Measurements from ENCODE around the gene PEX10.
A peak's percentile ranks its signal among the peaks of the same experiment; 100 is the strongest.

PEX10 gene

DNA sequence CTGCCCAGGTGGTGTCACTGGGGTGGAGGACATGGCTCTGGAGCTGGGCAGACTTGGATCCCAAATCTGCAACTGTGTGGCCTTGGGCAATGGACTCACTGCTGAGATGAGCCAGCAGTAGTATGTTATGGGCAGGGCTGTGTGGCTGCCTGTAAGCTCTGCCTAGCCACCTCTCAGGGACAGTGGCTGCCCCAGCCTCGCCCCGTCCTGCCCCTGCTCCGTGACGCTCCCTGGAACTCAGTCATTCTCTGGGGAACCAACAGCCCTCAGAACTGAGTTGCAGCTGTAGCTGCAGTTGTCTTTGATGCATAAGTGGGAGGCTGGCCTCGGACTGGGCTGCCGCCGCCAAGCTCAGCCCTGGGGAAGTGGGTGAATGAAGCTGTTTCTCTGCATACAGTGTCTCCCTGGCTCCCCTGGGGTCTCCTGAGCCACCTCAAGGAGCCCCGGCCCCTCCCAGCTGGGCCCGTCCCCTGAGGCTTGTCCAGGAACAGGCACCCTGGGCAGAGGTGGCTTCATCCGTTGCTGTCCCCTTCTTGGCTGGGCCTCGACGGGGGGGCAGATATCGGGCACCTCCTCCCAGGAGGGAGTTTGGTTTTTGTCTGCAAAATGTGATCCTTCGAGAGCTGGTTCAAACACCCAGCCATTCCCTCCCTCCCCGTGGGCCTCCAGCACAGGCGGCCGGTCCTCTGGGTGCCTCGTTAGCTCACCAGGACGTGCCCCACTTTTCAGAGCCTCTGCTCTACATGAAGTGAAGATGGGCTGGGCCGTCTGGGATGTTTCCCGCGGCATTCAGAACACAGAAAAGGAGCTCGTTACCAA is 37.5 kb upstream of the PEX10 start:
- H3K9me3 ChIP-seq (replicated peaks in 1 of 2; ENCODE audit: control insufficient read depth in 2 of 2, insufficient read depth in 1 of 2, low read depth in 1 of 2, low read length in 2 of 2): no peaks in the 10 kb centered on the region
- H3K4me1 ChIP-seq (ENCODE audit: control insufficient read depth in 2 of 2, insufficient read depth in 1 of 2, low read depth in 1 of 2, low read length in 2 of 2): peaks cover 45 to 56% of the 10 kb centered on the region in 2 donors
- no peak for DNase-seq (ENCODE audit: low spot score)

GRCh38 chr1:2448098-2448445 is 35.7 kb upstream of the PEX10 start:
- peak overlapping the region; percentile 94 for H4K91ac ChIP-seq (ENCODE audit: low read depth, low read length, poor library complexity)

More for the DNA sequence above, 37.5 kb upstream of the PEX10 start:
- Histone ChIP-seq H2BK5ac (ENCODE audit: low read length) (peak overlapping the region; percentile 15), H3K14ac (ENCODE audit: low read length) (peak overlapping the region; percentile 76), H2BK12ac (ENCODE audit: low read length) (peak overlapping the region; percentile 47), H3K27ac (replicated peaks; ENCODE audit: low read length) (peak overlapping the region; percentile 36), H4K8ac (ENCODE audit: low read depth, low read length) (no peak overlapping the region), H2AK5ac (ENCODE audit: low read depth, low read length) (peak overlapping the region; percentile 100), H3K23ac (ENCODE audit: low read depth, low read length, poor library complexity) (peak overlapping the region; percentile 44), H3K36me3 (replicated peaks in 1 of 2; ENCODE audit: control insufficient read depth in 2 of 2, insufficient read depth in 2 of 2, low read length in 2 of 2) (no peaks in the 10 kb centered on the region), H3K27me3 (ENCODE audit: control insufficient read depth in 3 of 3, insufficient read depth in 3 of 3, low read depth in 1 of 3, low read length in 3 of 3) (peaks cover 0 to 43% (median 0%) of the 10 kb centered on the region in 3 experiments), H2BK15ac (ENCODE audit: low read length) (peak overlapping the region; percentile 93), H3K79me1 (ENCODE audit: low read depth, low read length) (peaks cover 3% of the 10 kb centered on the region), H3K4me2 (ENCODE audit: insufficient read depth, low read length, poor library complexity, severe bottlenecking) (no peak overlapping the region), H4K91ac (ENCODE audit: low read depth, low read length, poor library complexity) (peak overlapping the region; percentile 72), H3K4me3 (ENCODE audit: low read length in 2 of 2) (no peak overlapping the region), H3K18ac (ENCODE audit: low read length) (peak overlapping the region; percentile 89), H2AFZ (ENCODE audit: low read length) (no peak overlapping the region), H3K9ac (ENCODE audit: low read depth, low read length, poor library complexity) (peak overlapping the region; percentile 67), H2BK120ac (ENCODE audit: low read depth, low read length) (peak overlapping the region; percentile 10), H3K4ac (ENCODE audit: low read length) (peak overlapping the region; percentile 85)
- no CpG with 5 or more reads among the region's 23 CpGs for WGBS, 2 donors (ENCODE audit: extremely low coverage in 2 of 2, insufficient read length in 2 of 2, insufficient replicate concordance in 1 of 2)

DNA sequence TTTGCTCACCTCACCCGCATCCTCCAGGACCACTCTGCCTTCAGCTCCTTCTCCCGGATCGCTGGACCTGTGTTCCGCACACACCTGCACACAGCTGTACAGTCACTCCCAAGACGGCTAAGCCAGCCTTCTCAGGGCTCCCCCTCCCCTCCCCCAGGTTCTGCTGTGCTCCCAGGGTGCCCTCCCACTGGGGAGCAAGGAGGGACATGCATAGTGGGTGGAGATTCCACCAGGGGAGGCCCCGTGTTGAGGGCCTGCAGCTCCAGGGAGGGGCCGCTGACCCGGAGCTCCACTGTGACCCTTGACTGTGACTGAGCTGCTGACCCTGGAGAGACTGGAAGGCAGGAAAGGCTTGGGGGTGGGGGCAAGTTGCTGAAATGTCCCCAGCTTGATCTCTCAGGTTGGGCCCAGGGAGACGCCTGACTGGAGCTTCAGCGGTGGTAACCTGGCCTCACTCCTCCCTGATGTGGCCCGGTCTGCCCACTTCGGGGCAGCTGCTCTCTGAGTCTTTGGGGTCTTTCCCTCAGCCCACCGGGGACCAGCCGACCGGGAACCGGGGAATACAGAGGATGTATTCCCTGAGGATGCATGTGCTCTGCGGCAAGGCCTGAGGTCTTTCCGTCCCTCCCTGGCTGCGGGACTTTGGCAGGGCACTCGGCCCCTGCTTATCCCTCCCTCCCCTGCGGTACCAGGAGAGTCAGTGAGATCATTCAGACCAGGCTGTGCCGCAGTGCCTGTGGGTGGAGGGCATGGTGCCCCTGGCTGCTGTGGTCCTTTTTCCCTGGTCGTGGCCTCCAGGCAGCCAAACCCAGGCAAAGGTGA is 35.1 kb upstream of the PEX10 start:
- peak overlapping the region; percentile 100 for H2BK12ac ChIP-seq (ENCODE audit: low read length)
- no peak overlapping the region for H3K4me3 ChIP-seq (ENCODE audit: low read length in 2 of 2)
- H2AK5ac ChIP-seq (ENCODE audit: low read depth, low read length): peak overlapping the region; percentile 100
- peak overlapping the region; percentile 81 for H3K23ac ChIP-seq (ENCODE audit: low read depth, low read length, poor library complexity)
- no peak for DNase-seq (ENCODE audit: low spot score)
- H3K4me2 ChIP-seq (ENCODE audit: insufficient read depth, low read length, poor library complexity, severe bottlenecking): peak overlapping the region; percentile 24
- peaks cover 6% of the 10 kb centered on the region for H3K79me1 ChIP-seq (ENCODE audit: low read depth, low read length)
- WGBS, 2 donors (ENCODE audit: extremely low coverage in 2 of 2, insufficient read length in 2 of 2, insufficient replicate concordance in 1 of 2): no CpG with 5 or more reads among the region's 23 CpGs
- peak overlapping the region; percentile 98 for H2BK5ac ChIP-seq (ENCODE audit: low read length)
- H3K9me3 ChIP-seq (replicated peaks in 1 of 2; ENCODE audit: control insufficient read depth in 2 of 2, insufficient read depth in 1 of 2, low read depth in 1 of 2, low read length in 2 of 2): no peaks in the 10 kb centered on the region
- peak overlapping the region; percentile 98 for H2BK120ac ChIP-seq (ENCODE audit: low read depth, low read length)
- peak overlapping the region; percentile 94 for H3K4ac ChIP-seq (ENCODE audit: low read length)
- peak overlapping the region; percentile 100 for H2BK15ac ChIP-seq (ENCODE audit: low read length)
- peaks cover 0 to 53% (median 13%) of the 10 kb centered on the region in 3 experiments for H3K27me3 ChIP-seq (ENCODE audit: control insufficient read depth in 3 of 3, insufficient read depth in 3 of 3, low read depth in 1 of 3, low read length in 3 of 3)
- peak overlapping the region; percentile 82 for H2AFZ ChIP-seq (ENCODE audit: low read length)
- H3K36me3 ChIP-seq (replicated peaks in 1 of 2; ENCODE audit: control insufficient read depth in 2 of 2, insufficient read depth in 2 of 2, low read length in 2 of 2): no peaks in the 10 kb centered on the region
- peak overlapping the region; percentile 100 for H4K91ac ChIP-seq (ENCODE audit: low read depth, low read length, poor library complexity)
- H3K14ac ChIP-seq (ENCODE audit: low read length): peak overlapping the region; percentile 99
- peaks cover 45 to 65% of the 10 kb centered on the region in 2 donors for H3K4me1 ChIP-seq (ENCODE audit: control insufficient read depth in 2 of 2, insufficient read depth in 1 of 2, low read depth in 1 of 2, low read length in 2 of 2)
- peak overlapping the region; percentile 96 for H3K18ac ChIP-seq (ENCODE audit: low read length)
- H4K8ac ChIP-seq (ENCODE audit: low read depth, low read length): peak overlapping the region; percentile 72
- H3K9ac ChIP-seq (ENCODE audit: low read depth, low read length, poor library complexity): peak overlapping the region; percentile 86
- peak overlapping the region; percentile 99 for H3K27ac ChIP-seq (replicated peaks; ENCODE audit: low read length)

More at GRCh38 chr1:2448098-2448445, 35.7 kb upstream of the PEX10 start:
- H2BK5ac ChIP-seq (ENCODE audit: low read length): peak overlapping the region; percentile 77
- H3K4me1 ChIP-seq (ENCODE audit: control insufficient read depth in 2 of 2, insufficient read depth in 1 of 2, low read depth in 1 of 2, low read length in 2 of 2): peaks cover 46 to 66% of the 10 kb centered on the region in 2 donors
- H2AK5ac ChIP-seq (ENCODE audit: low read depth, low read length): peak overlapping the region; percentile 100
- peak overlapping the region; percentile 30 for H3K9ac ChIP-seq (ENCODE audit: low read depth, low read length, poor library complexity)
- peaks cover 6% of the 10 kb centered on the region for H3K79me1 ChIP-seq (ENCODE audit: low read depth, low read length)
- no CpG with 5 or more reads among the region's 18 CpGs for WGBS, 2 donors (ENCODE audit: extremely low coverage in 2 of 2, insufficient read length in 2 of 2, insufficient replicate concordance in 1 of 2)
- peak overlapping the region; percentile 98 for H2BK120ac ChIP-seq (ENCODE audit: low read depth, low read length)
- H3K36me3 ChIP-seq (replicated peaks in 1 of 2; ENCODE audit: control insufficient read depth in 2 of 2, insufficient read depth in 2 of 2, low read length in 2 of 2): no peaks in the 10 kb centered on the region
- peak overlapping the region; percentile 100 for H2BK15ac ChIP-seq (ENCODE audit: low read length)
- H3K27me3 ChIP-seq (ENCODE audit: control insufficient read depth in 3 of 3, insufficient read depth in 3 of 3, low read depth in 1 of 3, low read length in 3 of 3): peaks cover 0 to 49% (median 7%) of the 10 kb centered on the region in 3 experiments
- peak overlapping the region; percentile 96 for H3K18ac ChIP-seq (ENCODE audit: low read length)
- H3K27ac ChIP-seq (replicated peaks; ENCODE audit: low read length): no peak overlapping the region
- H2BK12ac ChIP-seq (ENCODE audit: low read length): peak overlapping the region; percentile 96
- no peaks in the 10 kb centered on the region for H3K9me3 ChIP-seq (replicated peaks in 1 of 2; ENCODE audit: control insufficient read depth in 2 of 2, insufficient read depth in 1 of 2, low read depth in 1 of 2, low read length in 2 of 2)
- H3K4me2 ChIP-seq (ENCODE audit: insufficient read depth, low read length, poor library complexity, severe bottlenecking): no peak overlapping the region
- no peak overlapping the region for H3K4me3 ChIP-seq (ENCODE audit: low read length in 2 of 2)
- peak overlapping the region; percentile 75 for H3K23ac ChIP-seq (ENCODE audit: low read depth, low read length, poor library complexity)
- H3K4ac ChIP-seq (ENCODE audit: low read length): peak overlapping the region; percentile 67
- no peak overlapping the region for H4K8ac ChIP-seq (ENCODE audit: low read depth, low read length)
- DNase-seq (ENCODE audit: low spot score): no peak
- H2AFZ ChIP-seq (ENCODE audit: low read length): no peak overlapping the region
- H3K14ac ChIP-seq (ENCODE audit: low read length): peak overlapping the region; percentile 99
